Measurements from ENCODE around the gene NFYC.

- TF ChIP-seq POLR2A (IDR thresholded peaks at IDR 0.05; ENCODE audit: low read depth, low read length) (no peak), POLR2AphosphoS5 (IDR thresholded peaks at IDR 0.05; ENCODE audit: low read depth, low read length) (no peak), PAX5 (IDR thresholded peaks at IDR 0.05; ENCODE audit: insufficient read depth, low read length, severe bottlenecking) (no peak), SPI1 (IDR thresholded peaks at IDR 0.05; ENCODE audit: low read depth, low read length) (no peak), TAF1 (IDR thresholded peaks at IDR 0.05; ENCODE audit: low read depth, low read length) (no peak)
Measured at GRCh38 chr1:40806240-40806639, 114.7 kb downstream of the NFYC start.
